Stimulated activated naive B cell treated with anti-CD40 and anti-IgM and Interleukin-4, amounts not matched to agents 10 μg/mL and 1 μg/mL and 100 μg/mL, for 72 hours (primary cell): ENCODE data around the gene CPA2.
"Not testable (repeated sequence)": the region's sequence is repeated elsewhere in the genome, so short reads cannot be mapped to it uniquely, and the experiment has no call there.

Experiments
- ATAC-seq, 2 donors: fragments of 150-1000 bp; cut with Tn5 transposase; replicated peaks; 2 replicates each; pipeline ENCODE4 v1.10.0; 2021; ENCODE audit warnings: moderate library complexity in 1 of 2
- DNase-seq: peaks from one replicate; pipeline ENCODE4 v3.0.0; 2021
- H3K27ac Mint-ChIP-seq: one replicate; pipeline ENCODE4 v1.8.0; 2022; ENCODE audit warnings: mild to moderate bottlenecking, mixed read lengths
- H3K27me3 Mint-ChIP-seq, 2 donors: one replicate each; pipeline ENCODE4 v1.8.0; 2022; ENCODE audit warnings: mixed read lengths in 2 of 2
- H3K36me3 Mint-ChIP-seq, 2 donors: one replicate each; pipeline ENCODE4 v1.8.0; 2022; ENCODE audit warnings: mixed read lengths in 2 of 2, mild to moderate bottlenecking in 1 of 2
- H3K4me1 Mint-ChIP-seq, 2 donors: one replicate each; pipeline ENCODE4 v1.8.0; 2022; ENCODE audit warnings: mixed read lengths in 2 of 2, mild to moderate bottlenecking in 1 of 2
- H3K4me3 Mint-ChIP-seq, 2 donors: one replicate each; pipeline ENCODE4 v1.8.0; 2022; ENCODE audit warnings: mild to moderate bottlenecking in 2 of 2, mixed read lengths in 2 of 2, moderate library complexity in 1 of 2
- H3K9me3 Mint-ChIP-seq, 2 donors: one replicate each; pipeline ENCODE4 v1.8.0; 2022; ENCODE audit warnings: mixed read lengths in 2 of 2, mild to moderate bottlenecking in 1 of 2

CPA2 gene

GRCh38 chr7:130266258-130266960, at the start of gene CPA2:
Gene CPA2, plus strand, starts transcription at chr7:130266863. Its CDS starts 19 bp downstream, at chr7:130266882.
- H3K9me3 Mint-ChIP-seq = peaks cover 4 to 5% of the 10 kb centered on the region in 2 donors
- ATAC-seq = no peak
- H3K4me3 Mint-ChIP-seq = no peak within 1 kb of the TSS
- H3K36me3 Mint-ChIP-seq = no peaks in the 10 kb centered on the region
- peaks cover 8 to 19% of the 10 kb centered on the region in 2 donors for H3K27me3 Mint-ChIP-seq
- H3K27ac Mint-ChIP-seq = no peak within 1 kb of the TSS
- H3K4me1 Mint-ChIP-seq = no peaks in the 10 kb centered on the region
- no peak for DNase-seq

DNA sequence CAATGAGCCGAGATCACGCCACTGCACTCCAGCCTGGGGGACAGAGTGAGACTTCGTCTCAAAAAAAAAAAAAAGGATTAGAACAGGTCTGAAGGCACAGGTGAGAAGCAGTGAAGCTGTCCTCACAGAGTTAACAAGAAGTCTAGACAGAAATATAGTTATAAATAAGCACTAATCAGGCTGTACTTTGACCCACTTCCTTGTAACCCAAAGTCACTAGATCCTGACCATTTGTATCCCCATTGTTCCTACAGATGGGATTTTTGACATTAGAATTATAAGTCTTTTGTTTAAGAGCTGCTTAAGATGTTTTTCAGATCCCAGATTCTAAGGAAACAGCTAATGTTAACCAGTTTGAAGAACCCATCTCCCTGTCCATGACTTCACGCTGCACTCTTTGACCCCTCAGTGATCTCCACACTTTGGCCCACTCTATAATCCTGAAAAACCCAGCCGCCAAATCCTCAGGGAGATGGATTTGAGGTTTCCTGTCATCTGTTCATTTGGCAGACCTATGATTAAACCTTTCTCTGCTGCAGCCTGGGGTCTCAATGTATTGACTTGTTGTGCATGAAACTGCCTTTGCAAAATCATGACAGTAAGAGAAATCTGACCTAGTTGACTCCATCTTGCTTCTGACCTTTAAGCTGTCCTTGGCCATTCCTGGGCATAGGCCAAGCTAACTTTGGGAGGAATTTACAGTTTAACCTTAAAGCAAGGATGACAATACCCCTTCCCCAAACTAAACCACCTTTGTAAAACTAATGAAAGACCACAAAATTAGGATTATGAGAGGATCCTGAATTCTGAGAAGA, 47.6 kb upstream of the CPA2 start:
- ATAC-seq (no peak), DNase-seq (no peak)
- Mint-ChIP-seq H3K27me3 (peaks cover 5 to 27% of the 10 kb centered on the region in 2 donors), H3K36me3 (no peaks in the 10 kb centered on the region), H3K9me3 (peaks cover 0 to 4% of the 10 kb centered on the region in 2 donors), H3K4me3 (no peak overlapping the region), H3K27ac (no peak overlapping the region), H3K4me1 (peaks cover 0 to 7% of the 10 kb centered on the region in 2 donors)

DNA sequence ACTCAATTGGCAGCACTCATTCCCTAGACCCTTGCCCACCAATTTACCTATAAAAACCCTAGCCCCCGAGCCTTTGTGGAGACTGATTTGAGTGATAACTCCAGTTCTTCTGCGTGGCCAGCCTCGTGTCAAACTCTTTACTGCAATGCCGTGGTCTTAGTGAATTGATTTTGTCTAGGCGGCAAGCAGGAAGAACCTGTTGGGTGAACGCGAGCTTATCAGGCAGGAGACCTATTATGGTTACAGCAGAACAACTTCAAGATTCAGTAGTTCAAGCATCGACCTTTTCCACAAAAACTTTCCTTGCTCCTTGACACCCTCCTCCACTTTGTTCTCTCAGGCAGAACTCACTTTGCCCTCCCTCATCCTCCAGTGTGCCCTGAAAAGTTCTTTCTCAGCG, 46.8 kb upstream of the CPA2 start:
- ATAC-seq = no peak
- peaks cover 0 to 4% of the 10 kb centered on the region in 2 donors for H3K9me3 Mint-ChIP-seq

GRCh38 chr7:130221746-130222145, 44.9 kb upstream of the CPA2 start:
- H3K27ac Mint-ChIP-seq = no peak overlapping the region
- H3K36me3 Mint-ChIP-seq = peaks cover 0 to 2% of the 10 kb centered on the region in 2 donors
- H3K9me3 Mint-ChIP-seq = peaks cover 0 to 4% of the 10 kb centered on the region in 2 donors
- DNase-seq (no peak), ATAC-seq (no peak)
- H3K27me3 Mint-ChIP-seq = peaks cover 0 to 15% of the 10 kb centered on the region in 2 donors
- no peak overlapping the region for H3K4me3 Mint-ChIP-seq
- peaks cover 0 to 9% of the 10 kb centered on the region in 2 donors for H3K4me1 Mint-ChIP-seq

More for the DNA sequence above, 46.8 kb upstream of the CPA2 start:
- Mint-ChIP-seq H3K27ac (no peak overlapping the region), H3K27me3 (peaks cover 5 to 21% of the 10 kb centered on the region in 2 donors), H3K4me1 (peaks cover 0 to 9% of the 10 kb centered on the region in 2 donors), H3K4me3 (no peak overlapping the region), H3K36me3 (no peaks in the 10 kb centered on the region)
- DNase-seq = no peak

- Mint-ChIP-seq H3K27ac (no peak overlapping the region), H3K27me3 (peaks cover 0 to 15% of the 10 kb centered on the region in 2 donors), H3K9me3 (peaks cover 0 to 4% of the 10 kb centered on the region in 2 donors), H3K4me3 (no peak overlapping the region), H3K4me1 (peaks cover 0 to 11% of the 10 kb centered on the region in 2 donors), H3K36me3 (peaks cover 0 to 2% of the 10 kb centered on the region in 2 donors)
- ATAC-seq (peak; percentile 44 to 59), DNase-seq (no peak)
These were observed 43.0 kb upstream of the CPA2 start for GRCh38 chr7:130223646-130224045.

DNA sequence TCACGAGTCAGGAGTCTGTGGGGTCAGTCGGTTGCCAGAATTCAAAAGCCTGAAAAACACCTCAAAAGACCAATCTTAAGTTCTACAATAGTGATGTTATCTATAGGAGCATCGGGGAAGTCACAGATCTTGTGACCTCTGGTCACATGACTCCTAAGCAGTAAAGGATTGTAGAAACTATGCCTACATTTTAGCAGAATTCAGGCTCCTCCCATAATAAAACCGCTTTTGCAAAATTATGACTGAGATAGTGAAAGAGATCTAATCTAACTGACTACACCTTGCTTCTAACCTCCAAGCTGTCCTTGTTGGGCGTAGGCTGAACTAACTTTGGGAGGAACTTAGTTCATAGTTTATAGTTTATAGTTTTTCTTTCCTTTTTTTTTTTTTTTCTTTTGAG, 42.5 kb upstream of the CPA2 start:
- DNase-seq = no peak
- Mint-ChIP-seq H3K27ac (no peak overlapping the region), H3K4me3 (no peak overlapping the region), H3K4me1 (peaks cover 0 to 17% of the 10 kb centered on the region in 2 donors), H3K9me3 (peaks cover 0 to 4% of the 10 kb centered on the region in 2 donors), H3K27me3 (peaks cover 0 to 13% of the 10 kb centered on the region in 2 donors), H3K36me3 (peaks cover 0 to 2% of the 10 kb centered on the region in 2 donors)
- no peak for ATAC-seq

GRCh38 chr7:130224923-130225322, 41.7 kb upstream of the CPA2 start:
- ATAC-seq, H3K9me3 Mint-ChIP-seq, H3K27me3 Mint-ChIP-seq, H3K4me3 Mint-ChIP-seq, DNase-seq, H3K36me3 Mint-ChIP-seq, H3K27ac Mint-ChIP-seq: not testable (repeated sequence)
- H3K4me1 Mint-ChIP-seq = peaks cover 0 to 19% of the 10 kb centered on the region in 2 donors

GRCh38 chr7:130226333-130226732, 40.3 kb upstream of the CPA2 start:
- ATAC-seq = no peak
- H3K4me3 Mint-ChIP-seq = no peak overlapping the region
- peaks cover 3 to 6% of the 10 kb centered on the region in 2 donors for H3K9me3 Mint-ChIP-seq
- no peak overlapping the region for H3K27ac Mint-ChIP-seq
- peaks cover 2 to 19% of the 10 kb centered on the region in 2 donors for H3K4me1 Mint-ChIP-seq
- H3K36me3 Mint-ChIP-seq = peaks cover 0 to 2% of the 10 kb centered on the region in 2 donors
- H3K27me3 Mint-ChIP-seq = peaks cover 0 to 7% of the 10 kb centered on the region in 2 donors
- DNase-seq = no peak

DNA sequence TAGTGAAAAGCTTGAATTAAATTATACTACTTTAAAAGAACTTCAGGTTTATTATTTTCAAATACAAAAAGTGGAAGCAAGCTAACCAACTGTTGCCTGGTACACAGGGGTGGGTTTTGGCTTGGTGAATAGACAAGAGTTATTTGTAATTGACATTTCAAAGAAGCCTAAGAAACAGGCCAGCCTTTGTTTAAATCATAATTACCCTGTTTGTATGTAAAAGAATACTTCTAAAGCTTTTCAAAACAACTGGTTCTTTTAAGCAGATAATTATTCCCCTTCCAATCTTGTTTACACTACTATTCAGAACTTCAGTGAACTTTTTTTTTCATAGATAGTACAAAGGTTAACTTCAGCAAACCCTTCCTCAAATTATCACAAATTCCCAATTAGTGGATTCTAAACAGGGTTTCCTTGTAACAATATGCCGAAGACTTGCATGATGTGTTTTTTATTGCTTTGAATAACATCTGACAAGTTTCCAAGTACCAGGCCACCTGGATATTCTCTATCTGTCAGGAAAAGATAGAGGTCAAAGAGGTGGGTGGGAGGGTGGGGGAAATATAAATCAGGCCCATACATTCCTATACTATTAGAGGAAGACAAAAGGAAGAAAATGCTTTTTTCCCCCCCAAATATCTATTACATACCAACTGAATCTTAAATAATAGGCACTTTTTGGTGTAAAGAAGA, 38.6 kb upstream of the CPA2 start:
- ATAC-seq (no peak), DNase-seq (no peak)
- Mint-ChIP-seq H3K9me3 (peaks cover 3 to 6% of the 10 kb centered on the region in 2 donors), H3K27me3 (peaks cover 7 to 20% of the 10 kb centered on the region in 2 donors), H3K36me3 (peaks cover 0 to 2% of the 10 kb centered on the region in 2 donors), H3K4me3 (no peak overlapping the region), H3K27ac (no peak overlapping the region), H3K4me1 (peaks cover 2 to 19% of the 10 kb centered on the region in 2 donors)

DNA sequence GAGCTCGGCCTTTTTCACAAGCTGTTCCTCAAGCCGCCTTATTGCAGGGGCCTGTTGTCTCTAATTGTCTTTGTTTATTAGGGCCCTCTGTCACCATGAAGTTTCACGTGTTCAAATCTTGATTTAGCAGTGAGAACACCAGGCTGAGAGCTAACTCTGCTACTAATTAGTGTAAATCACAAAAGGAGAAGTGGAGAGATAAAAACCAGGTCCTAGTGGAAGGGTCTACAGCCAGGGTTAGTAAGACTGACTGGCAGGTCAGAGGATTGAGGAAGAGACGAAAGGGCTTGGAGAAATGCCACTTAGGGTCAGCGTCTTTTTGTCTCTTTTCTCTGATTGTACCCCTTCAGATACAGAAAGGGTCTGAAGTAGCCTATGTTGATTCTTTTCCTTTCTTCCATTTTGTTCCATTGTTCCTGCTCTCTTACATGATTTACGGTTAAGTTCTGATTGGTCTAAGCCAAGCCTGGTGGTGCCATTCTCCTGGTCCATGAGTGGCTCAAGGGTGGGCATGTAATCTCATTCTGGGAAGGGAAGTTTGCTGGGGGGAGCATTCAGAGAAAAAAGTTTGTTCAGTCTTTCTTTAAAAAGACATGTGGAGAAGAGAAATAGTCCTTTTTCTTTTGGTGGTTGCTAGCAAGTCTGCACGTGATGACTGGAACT, 37.7 kb upstream of the CPA2 start:
- H3K27me3 Mint-ChIP-seq = peaks cover 8 to 21% of the 10 kb centered on the region in 2 donors
- no peak for ATAC-seq

GRCh38 chr7:130229981-130230380, 36.7 kb upstream of the CPA2 start:
- H3K9me3 Mint-ChIP-seq, H3K4me1 Mint-ChIP-seq, DNase-seq, H3K36me3 Mint-ChIP-seq, H3K27ac Mint-ChIP-seq, ATAC-seq, H3K4me3 Mint-ChIP-seq: not testable (repeated sequence)
- H3K27me3 Mint-ChIP-seq = peaks cover 8 to 21% of the 10 kb centered on the region in 2 donors

More for the DNA sequence above, 37.7 kb upstream of the CPA2 start:
- Mint-ChIP-seq H3K4me1 (peaks cover 2 to 12% of the 10 kb centered on the region in 2 donors), H3K27ac (no peak overlapping the region), H3K9me3 (peaks cover 2 to 3% of the 10 kb centered on the region in 2 donors), H3K4me3 (no peak overlapping the region), H3K36me3 (peaks cover 0 to 2% of the 10 kb centered on the region in 2 donors)
- DNase-seq = no peak

DNA sequence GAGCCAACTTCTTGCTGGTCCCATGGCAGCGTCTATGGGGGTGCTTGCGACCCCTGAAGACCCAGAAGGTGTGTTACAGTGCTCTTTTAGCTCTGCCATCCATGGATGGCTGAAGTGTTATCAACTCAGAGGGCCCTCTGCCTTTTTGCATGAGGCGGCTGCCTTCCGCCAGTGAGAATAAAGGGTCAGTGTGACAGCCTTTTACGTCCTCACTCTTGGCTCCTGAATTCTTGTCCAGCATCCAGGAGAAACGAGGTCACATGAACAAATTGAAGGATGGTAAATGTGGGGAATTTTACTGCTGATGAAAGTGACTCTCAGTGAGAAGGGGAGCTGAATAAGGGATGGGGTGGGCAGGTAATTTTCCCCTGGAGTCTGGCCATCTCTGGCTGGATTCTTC, 34.9 kb upstream of the CPA2 start:
- peaks cover 2 to 10% of the 10 kb centered on the region in 2 donors for H3K4me1 Mint-ChIP-seq
- H3K9me3 Mint-ChIP-seq = peaks cover 2 to 3% of the 10 kb centered on the region in 2 donors
- no peaks in the 10 kb centered on the region for H3K36me3 Mint-ChIP-seq
- H3K27me3 Mint-ChIP-seq = peaks cover 8 to 25% of the 10 kb centered on the region in 2 donors
- no peak overlapping the region for H3K4me3 Mint-ChIP-seq
- DNase-seq = no peak
- no peak for ATAC-seq
- H3K27ac Mint-ChIP-seq = peak overlapping the region; percentile 25

- Mint-ChIP-seq H3K36me3 (no peaks in the 10 kb centered on the region), H3K4me3 (no peak overlapping the region), H3K27ac (peak overlapping the region; percentile 25), H3K27me3 (peaks cover 8 to 29% of the 10 kb centered on the region in 2 donors), H3K9me3 (peaks cover 2 to 3% of the 10 kb centered on the region in 2 donors), H3K4me1 (peaks cover 2 to 10% of the 10 kb centered on the region in 2 donors)
- ATAC-seq (no peak), DNase-seq (no peak)
These were observed 34.5 kb upstream of the CPA2 start for GRCh38 chr7:130232209-130232608.
